Transverse colon (tissue), 4 donors: ENCODE data around the gene ZNF552.

ENCODE experiments used
- EP300 ChIP-seq: sonication (generic); formaldehyde crosslinking; IDR thresholded peaks from one replicate; pipeline ENCODE4 v1.6.1; 2017; ENCODE audit warnings: antibody characterized with exemption, low read depth
- POLR2A ChIP-seq: fragments of 450-650 bp; IDR thresholded peaks from one replicate; pipeline ENCODE4 v1.6.1; 2016; ENCODE audit warnings: antibody characterized with exemption, mild to moderate bottlenecking, moderate library complexity
- POLR2AphosphoS5 ChIP-seq, 3 donors: sonication (generic); formaldehyde crosslinking; IDR thresholded peaks; one replicate each; pipeline ENCODE4 v1.6.1; 2016; ENCODE audit warnings: antibody characterized with exemption in 3 of 3
- TF ChIP-seq, protein P1 (sequence below), 5 experiments: fragments of 200-600 bp in 3 of 5; fragments of 450-650 bp in 2 of 5; sonication (generic) in 3 of 5; IDR thresholded peaks; 1 replicate in 2 of 5; 2 replicates in 3 of 5; pipeline ENCODE4 v1.5.1; 2016 to 2017; ENCODE audit warnings: antibody characterized with exemption in 5 of 5, inconsistent platforms in 3 of 5, mild to moderate bottlenecking in 2 of 5, moderate library complexity in 1 of 5

DNA sequence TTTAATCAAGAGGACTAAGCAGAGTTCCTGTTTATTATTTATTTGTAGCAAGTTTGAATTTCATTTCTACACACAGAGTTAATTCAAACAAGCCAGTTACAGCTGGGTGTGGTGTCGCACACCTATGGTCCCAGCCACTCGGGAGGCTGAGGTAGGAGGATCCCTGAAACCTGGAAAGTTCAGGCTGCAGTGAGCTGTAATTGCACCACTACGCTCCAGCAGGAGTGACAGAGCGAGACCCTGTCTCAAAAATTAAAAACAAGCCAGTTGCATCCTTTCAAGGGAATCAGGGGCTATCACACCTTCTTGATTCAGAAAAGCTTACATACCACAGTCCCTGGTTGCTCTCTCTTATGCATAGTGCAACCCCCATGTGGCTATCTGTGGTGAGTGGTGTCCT is 25.4 kb downstream of the ZNF552 start:
- TF ChIP-seq, protein P1, sequence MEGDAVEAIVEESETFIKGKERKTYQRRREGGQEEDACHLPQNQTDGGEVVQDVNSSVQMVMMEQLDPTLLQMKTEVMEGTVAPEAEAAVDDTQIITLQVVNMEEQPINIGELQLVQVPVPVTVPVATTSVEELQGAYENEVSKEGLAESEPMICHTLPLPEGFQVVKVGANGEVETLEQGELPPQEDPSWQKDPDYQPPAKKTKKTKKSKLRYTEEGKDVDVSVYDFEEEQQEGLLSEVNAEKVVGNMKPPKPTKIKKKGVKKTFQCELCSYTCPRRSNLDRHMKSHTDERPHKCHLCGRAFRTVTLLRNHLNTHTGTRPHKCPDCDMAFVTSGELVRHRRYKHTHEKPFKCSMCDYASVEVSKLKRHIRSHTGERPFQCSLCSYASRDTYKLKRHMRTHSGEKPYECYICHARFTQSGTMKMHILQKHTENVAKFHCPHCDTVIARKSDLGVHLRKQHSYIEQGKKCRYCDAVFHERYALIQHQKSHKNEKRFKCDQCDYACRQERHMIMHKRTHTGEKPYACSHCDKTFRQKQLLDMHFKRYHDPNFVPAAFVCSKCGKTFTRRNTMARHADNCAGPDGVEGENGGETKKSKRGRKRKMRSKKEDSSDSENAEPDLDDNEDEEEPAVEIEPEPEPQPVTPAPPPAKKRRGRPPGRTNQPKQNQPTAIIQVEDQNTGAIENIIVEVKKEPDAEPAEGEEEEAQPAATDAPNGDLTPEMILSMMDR (IDR thresholded peaks at IDR 0.05) = no peak
- no peak for TF ChIP-seq EP300
- no peak for TF ChIP-seq POLR2A
- no peak for TF ChIP-seq POLR2AphosphoS5 (IDR thresholded peaks at IDR 0.05)
